Mesenteric fat pad (tissue), 1 donor: ENCODE measurements around the gene CHST15. TPM values are rescaled to one million over a fixed set of nuclear protein-coding genes. Genes with fewer than 3 reads are reported as not detected.

Experiments
- DNase-seq: peaks from one replicate; pipeline ENCODE4 v3.0.0-alpha.2; 2020; ENCODE audit warnings: low spot score
- total RNA-seq: library from RNA; stranded (reverse); fragmentation: NEBNext Ultra II Directional; extraction: Animal tissue kit (Norgen Biotek cat#: 25700); gene quantifications from one replicate; pipeline ENCODE4 v1.2.1, GENCODE V29; 2021
- donor health status: DM: yes; HTN: yes; CAD: no.

CHST15 gene
- total RNA-seq, 1 donor from 2014 or later = 53.1 TPM

- DNase-seq = no peak
These were observed 61.1 kb downstream of the CHST15 start for GRCh38 chr10:124032087-124032935.

- DNase-seq = no peak
These were observed 62.8 kb downstream of the CHST15 start for GRCh38 chr10:124030492-124031110.

- DNase-seq = no peak
These were observed 63.3 kb downstream of the CHST15 start for GRCh38 chr10:124030061-124030460.

- DNase-seq = no peak
These were observed 63.8 kb downstream of the CHST15 start for GRCh38 chr10:124029559-124029958.

- no peak for DNase-seq
These were observed 64.5 kb downstream of the CHST15 start for GRCh38 chr10:124028700-124029480.

GRCh38 chr10:124027651-124028050 lies 65.7 kb downstream of the CHST15 start:
- DNase-seq = no peak

- DNase-seq = no peak
These were observed 66.3 kb downstream of the CHST15 start for GRCh38 chr10:124027031-124027611.

- no peak for DNase-seq
These were observed 66.8 kb downstream of the CHST15 start for GRCh38 chr10:124026589-124026939.

GRCh38 chr10:124025660-124026588 lies 67.5 kb downstream of the CHST15 start:
- DNase-seq = no peak

GRCh38 chr10:124025152-124025551 lies 68.2 kb downstream of the CHST15 start:
- DNase-seq = no peak

- no peak for DNase-seq
These were observed 71.3 kb downstream of the CHST15 start for GRCh38 chr10:124022066-124022465.

GRCh38 chr10:124020981-124021815 lies 72.2 kb downstream of the CHST15 start:
- DNase-seq = no peak

GRCh38 chr10:124019886-124020797 lies 73.3 kb downstream of the CHST15 start:
- DNase-seq = no peak

- DNase-seq = no peak
These were observed 74.4 kb downstream of the CHST15 start for GRCh38 chr10:124018886-124019525.

GRCh38 chr10:124017729-124018128 lies 75.7 kb downstream of the CHST15 start:
- DNase-seq = no peak

GRCh38 chr10:124016804-124017375 lies 76.5 kb downstream of the CHST15 start:
- no peak for DNase-seq

GRCh38 chr10:124015991-124016390 lies 77.4 kb downstream of the CHST15 start:
- DNase-seq = no peak
